Caco-2 (cell line): ENCODE measurements around the gene DLGAP5. TPM values are rescaled to one million over a fixed set of nuclear protein-coding genes. Genes with fewer than 3 reads are reported as not detected.

Source experiments
- BruUV-seq: library from RNA; stranded (reverse); fragments of 400-500 nt; replicated peaks from 2 replicates; lab custom pipeline; 2021; lab: Mats Ljungman, UMichigan
- CTCF ChIA-PET: fragments of 300-600 bp; sonication (Branson Sonifier 250); formaldehyde crosslinking; loops from one replicate; lab custom pipeline; 2022; ENCODE audit warnings: antibody characterized with exemption; lab: Charles Lee
- POLR2A ChIA-PET: fragments of 300-600 bp; sonication (Branson Sonifier 250); formaldehyde crosslinking; loops from one replicate; lab custom pipeline; 2022; ENCODE audit warnings: antibody characterized with exemption; lab: Charles Lee
- DNase-seq, 2 experiments: peaks; one replicate each; pipeline versions ENCODE4 v3.0.0 to v3.0.0-alpha.2; 2020 to 2022
- H3K27me3 ChIP-seq: replicated peaks from 2 replicates; pipeline ENCODE4 v1.6.0; 2011; ENCODE audit warnings: low read length; ENCODE audit not compliant: control insufficient read depth, insufficient read depth
- H3K36me3 ChIP-seq: 2 replicates; pipeline ENCODE4 v1.5.1; 2011; ENCODE audit warnings: low read length; ENCODE audit not compliant: control insufficient read depth, insufficient read depth
- H3K4me1 ChIP-seq: fragments of 250-450 bp; sonication (Bioruptor Pico); 2 replicates; pipeline ENCODE4 v1.5.1; 2020; ENCODE audit warnings: mild to moderate bottlenecking
- H3K4me3 ChIP-seq: 2 replicates; pipeline ENCODE4 v1.5.1; 2011; ENCODE audit warnings: low read depth, mild to moderate bottlenecking, control low read depth, low read length
- H3K9me3 ChIP-seq: fragments of 250-450 bp; sonication (Bioruptor Pico); 2 replicates; pipeline ENCODE4 v1.5.1; 2020; ENCODE audit warnings: mild to moderate bottlenecking, moderate library complexity
- H3K27ac Mint-ChIP-seq: one replicate; pipeline ENCODE4 v1.8.0; 2022; ENCODE audit warnings: mixed read lengths; ENCODE audit not compliant: unreplicated experiment
- H3K27me3 Mint-ChIP-seq: one replicate; pipeline ENCODE4 v1.8.0; 2022; ENCODE audit warnings: mixed read lengths; ENCODE audit not compliant: insufficient read depth, unreplicated experiment
- H3K36me3 Mint-ChIP-seq: one replicate; pipeline ENCODE4 v1.8.0; 2022; ENCODE audit warnings: mild to moderate bottlenecking, mixed read lengths; ENCODE audit not compliant: insufficient read depth, unreplicated experiment
- H3K4me1 Mint-ChIP-seq: one replicate; pipeline ENCODE4 v1.8.0; 2022; ENCODE audit warnings: low read depth, mixed read lengths; ENCODE audit not compliant: unreplicated experiment
- H3K4me3 Mint-ChIP-seq: one replicate; pipeline ENCODE4 v1.8.0; 2022; ENCODE audit warnings: mild to moderate bottlenecking, moderate library complexity, mixed read lengths; ENCODE audit not compliant: unreplicated experiment
- H3K9me3 Mint-ChIP-seq: one replicate; pipeline ENCODE4 v1.8.0; 2022; ENCODE audit warnings: mixed read lengths; ENCODE audit not compliant: unreplicated experiment
- intact Hi-C: fragments of 100-400 bp; cut with micrococcal nuclease; formaldehyde crosslinking; loops from one replicate; pipeline ENCODE4 v1.10.0; 2022; ENCODE audit not compliant: unreplicated experiment
- total RNA-seq: library from RNA; stranded (reverse); gene quantifications from 2 replicates; pipeline ENCODE4 v1.2.3, GENCODE V29; 2022
- TF ChIP-seq, protein P1 (sequence below), 2 experiments: fragments of 200-600 bp in 1 of 2; IDR thresholded peaks; 1 replicate in 1 of 2; 2 replicates in 1 of 2; pipeline versions ENCODE4 v1.5.1 to v1.8.0; 2011 to 2022; ENCODE audit warnings: antibody characterized with exemption in 1 of 2, control low read depth in 1 of 2, inconsistent platforms in 1 of 2, low read depth in 1 of 2, low read length in 1 of 2, mild to moderate bottlenecking in 1 of 2, moderate library complexity in 1 of 2; ENCODE audit not compliant: insufficient read depth in 1 of 2, severe bottlenecking in 1 of 2, unreplicated experiment in 1 of 2

DLGAP5 gene
- total RNA-seq, 1 experiment from 2014 or later: 54.1 TPM

GRCh38 chr14:55139141-55139540 lies 52.2 kb downstream of the DLGAP5 start:
- DNase-seq: no peak
- Mint-ChIP-seq H3K27me3 (no peaks in the 10 kb centered on the region), H3K9me3 (no peaks in the 10 kb centered on the region), H3K4me1 (peaks cover 32% of the 10 kb centered on the region), H3K4me3 (no peak overlapping the region), H3K36me3 (peaks cover 96% of the 10 kb centered on the region), H3K27ac (peak overlapping the region; percentile 47)
- no TSS peak for BruUV-seq
- Histone ChIP-seq H3K27me3 (no peaks in the 10 kb centered on the region), H3K9me3 (no peaks in the 10 kb centered on the region), H3K36me3 (peaks cover 11% of the 10 kb centered on the region), H3K4me1 (no peaks in the 10 kb centered on the region), H3K4me3 (no peak overlapping the region)
- CTCF ChIA-PET: no interaction called here
- TF ChIP-seq, protein P1, sequence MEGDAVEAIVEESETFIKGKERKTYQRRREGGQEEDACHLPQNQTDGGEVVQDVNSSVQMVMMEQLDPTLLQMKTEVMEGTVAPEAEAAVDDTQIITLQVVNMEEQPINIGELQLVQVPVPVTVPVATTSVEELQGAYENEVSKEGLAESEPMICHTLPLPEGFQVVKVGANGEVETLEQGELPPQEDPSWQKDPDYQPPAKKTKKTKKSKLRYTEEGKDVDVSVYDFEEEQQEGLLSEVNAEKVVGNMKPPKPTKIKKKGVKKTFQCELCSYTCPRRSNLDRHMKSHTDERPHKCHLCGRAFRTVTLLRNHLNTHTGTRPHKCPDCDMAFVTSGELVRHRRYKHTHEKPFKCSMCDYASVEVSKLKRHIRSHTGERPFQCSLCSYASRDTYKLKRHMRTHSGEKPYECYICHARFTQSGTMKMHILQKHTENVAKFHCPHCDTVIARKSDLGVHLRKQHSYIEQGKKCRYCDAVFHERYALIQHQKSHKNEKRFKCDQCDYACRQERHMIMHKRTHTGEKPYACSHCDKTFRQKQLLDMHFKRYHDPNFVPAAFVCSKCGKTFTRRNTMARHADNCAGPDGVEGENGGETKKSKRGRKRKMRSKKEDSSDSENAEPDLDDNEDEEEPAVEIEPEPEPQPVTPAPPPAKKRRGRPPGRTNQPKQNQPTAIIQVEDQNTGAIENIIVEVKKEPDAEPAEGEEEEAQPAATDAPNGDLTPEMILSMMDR (IDR thresholded peaks at IDR 0.05; ENCODE audit: insufficient read depth in 1 of 2, low read depth in 1 of 2, low read length in 1 of 2, severe bottlenecking in 1 of 2, unreplicated experiment in 1 of 2): no peak
- POLR2A ChIA-PET: no interaction called here
- intact Hi-C loops: no loop called here

- BruUV-seq: no TSS peak
- Mint-ChIP-seq H3K27me3 (no peaks in the 10 kb centered on the region), H3K36me3 (peaks cover 96% of the 10 kb centered on the region), H3K9me3 (no peaks in the 10 kb centered on the region), H3K27ac (no peak overlapping the region), H3K4me3 (no peak overlapping the region), H3K4me1 (peaks cover 32% of the 10 kb centered on the region)
- peaks cover 7% of the 10 kb centered on the region; the same call in 1 of the 2 replicates for H3K4me1 ChIP-seq
- ChIA-PET POLR2A (no interaction called here), CTCF (no interaction called here)
- H3K27me3 ChIP-seq: no peaks in the 10 kb centered on the region
- DNase-seq: no peak
- TF ChIP-seq, protein P1 (IDR thresholded peaks at IDR 0.05; ENCODE audit: insufficient read depth in 1 of 2, low read depth in 1 of 2, low read length in 1 of 2, severe bottlenecking in 1 of 2, unreplicated experiment in 1 of 2): peak in 1 of 2 experiments; percentile 30
- peaks cover 10% of the 10 kb centered on the region for H3K36me3 ChIP-seq
- intact Hi-C loops: no loop called here
- no peak overlapping the region for H3K4me3 ChIP-seq
- no peaks in the 10 kb centered on the region for H3K9me3 ChIP-seq
Observed at GRCh38 chr14:55138091-55138490, 53.3 kb downstream of the DLGAP5 start.

DNA sequence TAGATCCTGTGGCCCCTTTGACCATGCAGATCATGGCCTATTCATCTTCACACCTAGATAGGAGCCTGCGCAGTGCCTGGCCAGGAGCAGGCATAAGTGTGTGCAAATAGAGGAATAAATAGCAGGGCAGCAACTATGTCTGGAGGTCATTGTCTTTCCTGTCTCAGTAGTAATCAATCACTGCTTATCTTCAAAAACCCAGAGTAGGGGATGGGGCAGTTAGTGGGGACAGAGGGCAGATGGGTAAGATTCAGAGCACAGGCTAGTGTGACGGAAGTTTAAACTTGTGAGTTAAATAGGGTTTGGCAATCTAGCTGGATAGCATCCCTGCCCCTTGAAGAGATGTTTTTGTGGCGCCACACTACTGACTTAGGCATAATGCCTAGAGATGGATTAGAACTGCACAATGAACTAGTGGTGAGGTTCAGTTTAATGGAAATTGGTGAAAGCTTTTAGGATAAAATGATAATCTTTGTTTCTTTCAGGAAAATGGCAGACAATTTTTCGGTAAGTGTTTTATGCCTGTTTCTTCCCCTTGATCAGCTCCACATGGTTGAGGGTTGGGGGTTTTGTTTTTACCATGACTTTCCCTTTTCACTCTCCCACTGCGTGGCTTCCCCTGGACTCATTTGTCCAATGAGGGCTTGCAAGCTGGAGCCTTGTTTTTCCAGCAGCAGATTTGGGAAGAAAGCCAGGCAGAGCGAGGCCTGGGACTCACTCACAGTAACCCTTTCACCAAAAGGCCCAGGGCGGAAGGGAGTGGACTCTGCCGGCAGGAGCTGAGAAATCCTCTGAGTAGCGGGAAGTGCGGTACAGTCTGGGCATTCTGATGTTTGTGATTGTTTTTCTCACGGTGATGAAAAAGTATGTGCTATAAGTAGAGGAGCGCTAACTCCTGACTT lies 54.2 kb downstream of the DLGAP5 start:
- H3K36me3 ChIP-seq: peaks cover 11% of the 10 kb centered on the region
- no peaks in the 10 kb centered on the region for H3K9me3 Mint-ChIP-seq
- no peaks in the 10 kb centered on the region for H3K27me3 ChIP-seq
- no peaks in the 10 kb centered on the region for H3K27me3 Mint-ChIP-seq
- H3K4me3 Mint-ChIP-seq: no peak overlapping the region
- H3K4me1 Mint-ChIP-seq: peaks cover 32% of the 10 kb centered on the region
- H3K4me3 ChIP-seq: no peak overlapping the region
- intact Hi-C loops: no loop called here
- TF ChIP-seq, protein P1 (IDR thresholded peaks at IDR 0.05; ENCODE audit: insufficient read depth in 1 of 2, low read depth in 1 of 2, low read length in 1 of 2, severe bottlenecking in 1 of 2, unreplicated experiment in 1 of 2): no peak
- BruUV-seq: no TSS peak
- no peak for DNase-seq
- peaks cover 12% of the 10 kb centered on the region; the same call in 1 of the 2 replicates for H3K4me1 ChIP-seq
- H3K9me3 ChIP-seq: no peaks in the 10 kb centered on the region
- H3K36me3 Mint-ChIP-seq: peaks cover 96% of the 10 kb centered on the region
- CTCF ChIA-PET: no interaction called here
- POLR2A ChIA-PET: interaction anchor here (0.6 kb wide), 1 partner anchor 8 kb away, joined by 3 read pairs; the partner anchor contains the start of gene LGALS3
- H3K27ac Mint-ChIP-seq: no peak overlapping the region
